ENCODE data around the gene NEAT1. TPM values are rescaled to one million over a fixed set of nuclear protein-coding genes. Genes with fewer than 3 reads are reported as not detected.
A peak's percentile ranks its signal among the peaks of the same experiment; 100 is the strongest.

Gene NEAT1
- total and polyA plus RNA-seq, 9 of the 15 experiments (the other 6 are each of a cell fraction or from before 2014, with no cell fraction given) = 20.1 to 389 (median 62.8) TPM

DNA sequence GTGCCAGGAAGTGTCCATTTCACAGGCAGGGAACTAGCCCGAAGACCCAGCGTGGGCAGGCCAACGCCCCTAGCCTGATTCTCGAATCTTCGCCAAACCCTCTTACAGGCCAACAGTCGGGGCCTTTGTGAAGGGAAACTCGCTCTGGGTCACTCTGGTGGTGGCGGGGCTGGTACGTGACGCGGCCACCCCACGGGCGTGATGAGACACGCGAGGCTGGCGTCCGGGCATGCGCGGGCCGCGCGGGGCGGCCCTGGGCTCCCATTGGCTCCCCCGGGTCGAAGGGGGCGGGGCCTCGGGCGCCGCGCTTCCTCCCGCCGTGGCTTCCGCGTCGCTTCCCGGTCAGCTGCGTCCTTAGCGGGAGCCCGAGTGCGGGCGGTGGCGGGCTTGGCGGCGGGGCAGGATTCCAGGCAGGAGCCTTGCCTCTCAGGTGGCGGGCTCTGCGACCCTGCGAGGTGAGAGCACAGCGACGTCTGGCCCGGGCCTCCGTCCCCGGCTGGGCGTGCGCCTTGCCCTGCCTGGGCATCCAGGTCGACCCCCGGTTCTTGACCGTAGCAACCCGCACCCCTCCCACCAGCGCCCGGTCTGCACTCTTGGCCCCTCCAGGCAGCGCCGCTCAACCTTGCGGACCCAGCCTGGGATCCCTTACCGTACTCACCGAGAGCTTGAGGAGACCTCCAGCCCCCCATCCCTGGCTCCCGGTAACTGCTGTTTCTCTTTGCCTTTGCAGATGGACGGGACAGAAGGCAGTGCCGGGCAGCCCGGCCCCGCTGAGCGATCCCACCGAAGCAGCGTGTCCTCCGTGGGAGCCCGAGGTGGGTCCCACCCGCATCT, 36.1 kb upstream of the NEAT1 start, which contains the start of gene FRMD8 (continued):
- TF ChIP-seq, protein P1, sequence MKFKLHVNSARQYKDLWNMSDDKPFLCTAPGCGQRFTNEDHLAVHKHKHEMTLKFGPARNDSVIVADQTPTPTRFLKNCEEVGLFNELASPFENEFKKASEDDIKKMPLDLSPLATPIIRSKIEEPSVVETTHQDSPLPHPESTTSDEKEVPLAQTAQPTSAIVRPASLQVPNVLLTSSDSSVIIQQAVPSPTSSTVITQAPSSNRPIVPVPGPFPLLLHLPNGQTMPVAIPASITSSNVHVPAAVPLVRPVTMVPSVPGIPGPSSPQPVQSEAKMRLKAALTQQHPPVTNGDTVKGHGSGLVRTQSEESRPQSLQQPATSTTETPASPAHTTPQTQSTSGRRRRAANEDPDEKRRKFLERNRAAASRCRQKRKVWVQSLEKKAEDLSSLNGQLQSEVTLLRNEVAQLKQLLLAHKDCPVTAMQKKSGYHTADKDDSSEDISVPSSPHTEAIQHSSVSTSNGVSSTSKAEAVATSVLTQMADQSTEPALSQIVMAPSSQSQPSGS (CRISPR knock-in tag; IDR thresholded peaks at IDR 0.05) = 0 out of 2 replicates have a peak, but pooled peaks have one; percentile 3
- no peak for TF ChIP-seq MTF1 (CRISPR knock-in tag; IDR thresholded peaks at IDR 0.05; ENCODE audit: borderline replicate concordance)
- no peak for TF ChIP-seq TBL1XR1 (IDR thresholded peaks at IDR 0.05; ENCODE audit: low read length in 2 of 2)
- no peak for TF ChIP-seq BDP1 (IDR thresholded peaks at IDR 0.05; ENCODE audit: insufficient read depth, insufficient read length)
- TF ChIP-seq ETS2 (tag; IDR thresholded peaks at IDR 0.05; ENCODE audit: borderline replicate concordance, poor library complexity, severe bottlenecking) = no peak
- TF ChIP-seq ZBED1 (IDR thresholded peaks at IDR 0.05) = no peak
- peak; percentile 54 for TF ChIP-seq ESRRA (IDR thresholded peaks at IDR 0.05; ENCODE audit: borderline replicate concordance, low read depth)
- TF ChIP-seq, protein P2, sequence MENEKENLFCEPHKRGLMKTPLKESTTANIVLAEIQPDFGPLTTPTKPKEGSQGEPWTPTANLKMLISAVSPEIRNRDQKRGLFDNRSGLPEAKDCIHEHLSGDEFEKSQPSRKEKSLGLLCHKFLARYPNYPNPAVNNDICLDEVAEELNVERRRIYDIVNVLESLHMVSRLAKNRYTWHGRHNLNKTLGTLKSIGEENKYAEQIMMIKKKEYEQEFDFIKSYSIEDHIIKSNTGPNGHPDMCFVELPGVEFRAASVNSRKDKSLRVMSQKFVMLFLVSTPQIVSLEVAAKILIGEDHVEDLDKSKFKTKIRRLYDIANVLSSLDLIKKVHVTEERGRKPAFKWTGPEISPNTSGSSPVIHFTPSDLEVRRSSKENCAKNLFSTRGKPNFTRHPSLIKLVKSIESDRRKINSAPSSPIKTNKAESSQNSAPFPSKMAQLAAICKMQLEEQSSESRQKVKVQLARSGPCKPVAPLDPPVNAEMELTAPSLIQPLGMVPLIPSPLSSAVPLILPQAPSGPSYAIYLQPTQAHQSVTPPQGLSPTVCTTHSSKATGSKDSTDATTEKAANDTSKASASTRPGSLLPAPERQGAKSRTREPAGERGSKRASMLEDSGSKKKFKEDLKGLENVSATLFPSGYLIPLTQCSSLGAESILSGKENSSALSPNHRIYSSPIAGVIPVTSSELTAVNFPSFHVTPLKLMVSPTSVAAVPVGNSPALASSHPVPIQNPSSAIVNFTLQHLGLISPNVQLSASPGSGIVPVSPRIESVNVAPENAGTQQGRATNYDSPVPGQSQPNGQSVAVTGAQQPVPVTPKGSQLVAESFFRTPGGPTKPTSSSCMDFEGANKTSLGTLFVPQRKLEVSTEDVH (IDR thresholded peaks at IDR 0.05; ENCODE audit: low read depth, partially characterized antibody) = no peak
- no peak for TF ChIP-seq ESRRB (CRISPR knock-in tag; IDR thresholded peaks at IDR 0.05; ENCODE audit: borderline replicate concordance)
- TF ChIP-seq CHD2 (IDR thresholded peaks at IDR 0.05; ENCODE audit: low read depth, low read length) = no peak
- TF ChIP-seq RBBP5 (IDR thresholded peaks at IDR 0.05; ENCODE audit: borderline replicate concordance, insufficient read depth, low read length, poor library complexity, severe bottlenecking) = peak; percentile 44
- no peak for TF ChIP-seq ARID2 (IDR thresholded peaks at IDR 0.05)
- TF ChIP-seq, protein P3, sequence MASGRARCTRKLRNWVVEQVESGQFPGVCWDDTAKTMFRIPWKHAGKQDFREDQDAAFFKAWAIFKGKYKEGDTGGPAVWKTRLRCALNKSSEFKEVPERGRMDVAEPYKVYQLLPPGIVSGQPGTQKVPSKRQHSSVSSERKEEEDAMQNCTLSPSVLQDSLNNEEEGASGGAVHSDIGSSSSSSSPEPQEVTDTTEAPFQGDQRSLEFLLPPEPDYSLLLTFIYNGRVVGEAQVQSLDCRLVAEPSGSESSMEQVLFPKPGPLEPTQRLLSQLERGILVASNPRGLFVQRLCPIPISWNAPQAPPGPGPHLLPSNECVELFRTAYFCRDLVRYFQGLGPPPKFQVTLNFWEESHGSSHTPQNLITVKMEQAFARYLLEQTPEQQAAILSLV (tag; IDR thresholded peaks at IDR 0.05) = 0 out of 2 replicates have a peak, but pooled peaks have one; percentile 65
- TF ChIP-seq, protein P4, sequence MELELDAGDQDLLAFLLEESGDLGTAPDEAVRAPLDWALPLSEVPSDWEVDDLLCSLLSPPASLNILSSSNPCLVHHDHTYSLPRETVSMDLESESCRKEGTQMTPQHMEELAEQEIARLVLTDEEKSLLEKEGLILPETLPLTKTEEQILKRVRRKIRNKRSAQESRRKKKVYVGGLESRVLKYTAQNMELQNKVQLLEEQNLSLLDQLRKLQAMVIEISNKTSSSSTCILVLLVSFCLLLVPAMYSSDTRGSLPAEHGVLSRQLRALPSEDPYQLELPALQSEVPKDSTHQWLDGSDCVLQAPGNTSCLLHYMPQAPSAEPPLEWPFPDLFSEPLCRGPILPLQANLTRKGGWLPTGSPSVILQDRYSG (tag; conservative IDR thresholded peaks at IDR 0.05; ENCODE audit: low read depth) = 0 out of 2 replicates have a peak, but pooled peaks have one; percentile 64
- TF ChIP-seq ZNF644 (tag; IDR thresholded peaks at IDR 0.05; ENCODE audit: low read depth) = peak; percentile 49
- no peak; the same call in 1 of the 2 replicates for TF ChIP-seq ETV1 (tag; conservative IDR thresholded peaks at IDR 0.05; ENCODE audit: low read depth)
- TF ChIP-seq ZNF76 (CRISPR knock-in tag; IDR thresholded peaks at IDR 0.05; ENCODE audit: borderline replicate concordance) = 0 out of 2 replicates have a peak, but pooled peaks have one; percentile 72
- no peak; the same call in 1 of the 2 replicates for TF ChIP-seq ELF4 (CRISPR knock-in tag; IDR thresholded peaks at IDR 0.05)
- TF ChIP-seq, protein P5, sequence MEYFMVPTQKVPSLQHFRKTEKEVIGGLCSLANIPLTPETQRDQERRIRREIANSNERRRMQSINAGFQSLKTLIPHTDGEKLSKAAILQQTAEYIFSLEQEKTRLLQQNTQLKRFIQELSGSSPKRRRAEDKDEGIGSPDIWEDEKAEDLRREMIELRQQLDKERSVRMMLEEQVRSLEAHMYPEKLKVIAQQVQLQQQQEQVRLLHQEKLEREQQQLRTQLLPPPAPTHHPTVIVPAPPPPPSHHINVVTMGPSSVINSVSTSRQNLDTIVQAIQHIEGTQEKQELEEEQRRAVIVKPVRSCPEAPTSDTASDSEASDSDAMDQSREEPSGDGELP (CRISPR knock-in tag; IDR thresholded peaks at IDR 0.05; ENCODE audit: borderline replicate concordance) = peak; percentile 97
- TF ChIP-seq ZKSCAN3 (CRISPR knock-in tag; IDR thresholded peaks at IDR 0.05) = no peak

All from K562 (cell line).